Measurements from ENCODE around the gene CYB561D2.

Gene CYB561D2

GRCh38 chr3:50365842-50366220 is 15.2 kb downstream of the CYB561D2 start:
- peaks cover 8% of the 10 kb centered on the region for H3K27me3 ChIP-seq (ENCODE audit: control insufficient read depth, low read length)
- H3K4me2 ChIP-seq (ENCODE audit: low read length): peak overlapping the region; percentile 84
- TF ChIP-seq EZH2phosphoT487 (IDR thresholded peaks at IDR 0.05; ENCODE audit: borderline replicate concordance, low read length) (no peak), CTCF (IDR thresholded peaks at IDR 0.05; ENCODE audit: low read depth, low read length, poor library complexity, severe bottlenecking) (no peak)
- no peaks in the 10 kb centered on the region for H3K9me3 ChIP-seq (ENCODE audit: control insufficient read depth, insufficient read depth, low read length)
- no peak overlapping the region for H3K27ac ChIP-seq (ENCODE audit: low read depth, low read length)
- H4K20me1 ChIP-seq (ENCODE audit: control insufficient read depth, insufficient read depth, low read depth, low read length): no peaks in the 10 kb centered on the region
- peak overlapping the region; percentile 72 for H3K4me3 ChIP-seq (ENCODE audit: low read length)
- H3F3A ChIP-seq (ENCODE audit: control insufficient read depth, insufficient read depth): no peaks in the 10 kb centered on the region
- H3K36me3 ChIP-seq (ENCODE audit: control insufficient read depth, low read length): no peaks in the 10 kb centered on the region
- H3K4me1 ChIP-seq (ENCODE audit: control insufficient read depth, low read length): peaks cover 10% of the 10 kb centered on the region
- no peaks in the 10 kb centered on the region for H3K79me2 ChIP-seq (ENCODE audit: control insufficient read depth, low read length)
- no peaks in the 10 kb centered on the region for H3K9me2 ChIP-seq (replicated peaks; ENCODE audit: control insufficient read depth, low read length)

DNA sequence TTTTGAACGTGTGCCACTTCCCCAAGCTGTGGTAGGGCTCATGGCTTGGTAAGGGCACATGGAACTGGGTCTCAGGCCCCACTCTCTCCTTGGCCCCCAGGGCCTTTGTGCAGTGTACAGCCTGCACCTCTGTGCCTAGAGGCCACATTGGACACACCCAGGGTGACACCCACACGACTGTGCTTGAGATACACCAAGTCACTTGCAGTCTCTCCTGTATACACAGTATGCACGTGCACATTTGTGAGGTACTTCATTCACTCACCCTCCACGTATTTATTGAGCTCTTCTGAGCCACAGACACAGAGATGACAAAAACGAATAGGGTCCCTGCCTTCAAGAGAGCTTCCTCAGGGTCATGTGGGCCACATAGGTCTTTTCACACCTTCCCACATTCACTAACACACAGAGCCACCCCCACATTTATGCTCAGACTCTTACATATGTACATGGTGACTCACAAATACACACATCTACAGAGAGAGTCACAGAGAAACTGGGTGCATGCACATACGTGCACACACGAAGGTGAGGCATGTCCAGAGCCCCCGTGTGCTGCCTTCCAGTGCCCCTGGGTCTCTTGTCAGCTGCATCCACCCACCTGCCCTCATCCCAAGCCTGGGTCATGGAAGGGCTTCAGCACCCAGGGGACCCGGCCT is 18.5 kb downstream of the CYB561D2 start:
- Histone ChIP-seq H3K4me1 (ENCODE audit: control insufficient read depth, low read length) (peaks cover 10% of the 10 kb centered on the region), H3K79me2 (ENCODE audit: control insufficient read depth, low read length) (no peaks in the 10 kb centered on the region), H3K9me3 (ENCODE audit: control insufficient read depth, insufficient read depth, low read length) (no peaks in the 10 kb centered on the region), H3K4me3 (ENCODE audit: low read length) (no peak overlapping the region), H3K27ac (ENCODE audit: low read depth, low read length) (no peak overlapping the region), H3F3A (ENCODE audit: control insufficient read depth, insufficient read depth) (no peaks in the 10 kb centered on the region), H3K9me2 (replicated peaks; ENCODE audit: control insufficient read depth, low read length) (no peaks in the 10 kb centered on the region), H4K20me1 (ENCODE audit: control insufficient read depth, insufficient read depth, low read depth, low read length) (no peaks in the 10 kb centered on the region), H3K4me2 (ENCODE audit: low read length) (no peak overlapping the region), H3K36me3 (ENCODE audit: control insufficient read depth, low read length) (no peaks in the 10 kb centered on the region), H3K27me3 (ENCODE audit: control insufficient read depth, low read length) (peaks cover 15% of the 10 kb centered on the region)
- TF ChIP-seq EZH2phosphoT487 (IDR thresholded peaks at IDR 0.05; ENCODE audit: borderline replicate concordance, low read length): no peak

DNA sequence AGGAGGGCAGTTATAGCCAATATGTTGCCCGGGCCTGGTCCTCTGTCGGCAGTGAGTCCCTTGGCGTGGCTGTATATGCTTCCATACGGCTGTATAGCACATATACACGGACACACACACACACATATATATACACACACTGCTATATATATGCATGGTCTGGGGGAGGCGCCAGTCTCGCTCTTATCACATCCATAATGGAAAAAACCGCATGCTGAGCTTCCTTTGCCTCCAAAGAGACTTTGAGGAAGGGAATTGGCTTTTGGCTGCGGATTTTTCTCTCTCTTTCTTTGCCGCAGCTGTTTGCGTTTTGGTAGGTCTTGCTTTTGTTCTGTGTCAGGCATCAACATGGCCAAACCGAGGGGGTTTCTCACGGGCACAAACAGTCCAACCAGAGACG is 19.9 kb downstream of the CYB561D2 start:
- TF ChIP-seq EZH2phosphoT487 (IDR thresholded peaks at IDR 0.05; ENCODE audit: borderline replicate concordance, low read length) (no peak), CTCF (IDR thresholded peaks at IDR 0.05; ENCODE audit: low read depth, low read length, poor library complexity, severe bottlenecking) (peak; percentile 40)
- H3K36me3 ChIP-seq (ENCODE audit: control insufficient read depth, low read length): no peaks in the 10 kb centered on the region
- H4K20me1 ChIP-seq (ENCODE audit: control insufficient read depth, insufficient read depth, low read depth, low read length): no peaks in the 10 kb centered on the region
- H3F3A ChIP-seq (ENCODE audit: control insufficient read depth, insufficient read depth): no peaks in the 10 kb centered on the region
- no peaks in the 10 kb centered on the region for H3K9me2 ChIP-seq (replicated peaks; ENCODE audit: control insufficient read depth, low read length)
- H3K4me2 ChIP-seq (ENCODE audit: low read length): no peak overlapping the region
- no peaks in the 10 kb centered on the region for H3K9me3 ChIP-seq (ENCODE audit: control insufficient read depth, insufficient read depth, low read length)
- no peak overlapping the region for H3K27ac ChIP-seq (ENCODE audit: low read depth, low read length)
- peaks cover 14% of the 10 kb centered on the region for H3K27me3 ChIP-seq (ENCODE audit: control insufficient read depth, low read length)
- H3K4me3 ChIP-seq (ENCODE audit: low read length): no peak overlapping the region
- peaks cover 3% of the 10 kb centered on the region for H3K4me1 ChIP-seq (ENCODE audit: control insufficient read depth, low read length)
- no peaks in the 10 kb centered on the region for H3K79me2 ChIP-seq (ENCODE audit: control insufficient read depth, low read length)

GRCh38 chr3:50371133-50371685 is 20.5 kb downstream of the CYB561D2 start:
- H4K20me1 ChIP-seq (ENCODE audit: control insufficient read depth, insufficient read depth, low read depth, low read length): no peaks in the 10 kb centered on the region
- H3K4me1 ChIP-seq (ENCODE audit: control insufficient read depth, low read length): no peaks in the 10 kb centered on the region
- H3K27ac ChIP-seq (ENCODE audit: low read depth, low read length): no peak overlapping the region
- no peak overlapping the region for H3K4me3 ChIP-seq (ENCODE audit: low read length)
- no peaks in the 10 kb centered on the region for H3K9me2 ChIP-seq (replicated peaks; ENCODE audit: control insufficient read depth, low read length)
- H3K4me2 ChIP-seq (ENCODE audit: low read length): no peak overlapping the region
- no peaks in the 10 kb centered on the region for H3F3A ChIP-seq (ENCODE audit: control insufficient read depth, insufficient read depth)
- H3K79me2 ChIP-seq (ENCODE audit: control insufficient read depth, low read length): no peaks in the 10 kb centered on the region
- TF ChIP-seq CTCF (IDR thresholded peaks at IDR 0.05; ENCODE audit: low read depth, low read length, poor library complexity, severe bottlenecking) (no peak), EZH2phosphoT487 (IDR thresholded peaks at IDR 0.05; ENCODE audit: borderline replicate concordance, low read length) (no peak)
- H3K27me3 ChIP-seq (ENCODE audit: control insufficient read depth, low read length): peaks cover 8% of the 10 kb centered on the region
- no peaks in the 10 kb centered on the region for H3K9me3 ChIP-seq (ENCODE audit: control insufficient read depth, insufficient read depth, low read length)
- H3K36me3 ChIP-seq (ENCODE audit: control insufficient read depth, low read length): no peaks in the 10 kb centered on the region
